Omental fat pad (tissue), 4 donors: ENCODE results near the gene TEX38. TPM values are rescaled to one million over a fixed set of nuclear protein-coding genes. Genes with fewer than 3 reads are reported as not detected.

ENCODE experiments used
- ATAC-seq: fragments of 150-250 bp; one replicate; pipeline ENCODE4 v1.9.1; 2016; ENCODE audit warnings: mild to moderate bottlenecking, moderate library complexity; ENCODE audit not compliant: low FRiP score
- DNase-seq: peaks from one replicate; pipeline ENCODE4 v3.0.0-alpha.2; 2019; ENCODE audit warnings: low spot score
- CTCF ChIP-seq, 3 donors: fragments of 450-650 bp; IDR thresholded peaks; one replicate each; pipeline ENCODE4 v1.5.1; 2016 to 2017; ENCODE audit warnings: antibody characterized with exemption in 3 of 3, mild to moderate bottlenecking in 3 of 3, moderate library complexity in 2 of 3
- total RNA-seq, 4 donors: library from RNA; depleted of rRNA; stranded (reverse); fragments of >200 nt; gene quantifications; one replicate each; pipeline ENCODE4 v1.1.0, GENCODE V29; 2016

TEX38 gene
- total RNA-seq, 4 donors from 2014 or later, result not detected

GRCh38 chr1:46687093-46687659 lies 15.5 kb downstream of the TEX38 start:
- ATAC-seq, result peak; percentile 36
- TF ChIP-seq CTCF (IDR thresholded peaks at IDR 0.05), result no peak
- no peak for DNase-seq

GRCh38 chr1:46687921-46688509 lies 16.4 kb downstream of the TEX38 start:
- no peak for DNase-seq
- no peak for ATAC-seq
- no peak for TF ChIP-seq CTCF (IDR thresholded peaks at IDR 0.05)

- ATAC-seq, result no peak
- no peak for DNase-seq
- no peak for TF ChIP-seq CTCF (IDR thresholded peaks at IDR 0.05)
Measured at GRCh38 chr1:46689356-46689755, 17.7 kb downstream of the TEX38 start.

GRCh38 chr1:46689897-46690296 lies 18.2 kb downstream of the TEX38 start:
- no peak for DNase-seq
- no peak for TF ChIP-seq CTCF (IDR thresholded peaks at IDR 0.05)
- ATAC-seq, result no peak

GRCh38 chr1:46690931-46691421 lies 19.3 kb downstream of the TEX38 start:
- DNase-seq, result no peak
- no peak for ATAC-seq
- TF ChIP-seq CTCF (IDR thresholded peaks at IDR 0.05), result no peak

- DNase-seq (no peak), ATAC-seq (no peak)
- TF ChIP-seq CTCF (IDR thresholded peaks at IDR 0.05), result no peak
Measured at GRCh38 chr1:46691997-46692790, 20.5 kb downstream of the TEX38 start.
